Osteocyte (in vitro differentiated cells): ENCODE measurements around the gene APBB2. TPM values are rescaled to one million over a fixed set of nuclear protein-coding genes. Genes with fewer than 3 reads are reported as not detected.

Experiments
- DNase-seq: peaks from one replicate; pipeline ENCODE4 v3.0.0; 2021; ENCODE audit warnings: mixed read lengths; ENCODE audit not compliant: unreplicated experiment; ENCODE audit errors: extremely low spot score
- H3K27ac Mint-ChIP-seq: one replicate; pipeline ENCODE4 v1.8.0; 2021; ENCODE audit warnings: mild to moderate bottlenecking, mixed read lengths; ENCODE audit not compliant: unreplicated experiment
- H3K27me3 Mint-ChIP-seq: one replicate; pipeline ENCODE4 v1.8.0; 2021; ENCODE audit warnings: mixed read lengths; ENCODE audit not compliant: unreplicated experiment
- H3K36me3 Mint-ChIP-seq: one replicate; pipeline ENCODE4 v1.8.0; 2021; ENCODE audit warnings: mixed read lengths; ENCODE audit not compliant: unreplicated experiment
- H3K4me1 Mint-ChIP-seq: one replicate; pipeline ENCODE4 v1.8.0; 2021; ENCODE audit warnings: mixed read lengths; ENCODE audit not compliant: unreplicated experiment
- H3K4me3 Mint-ChIP-seq: one replicate; pipeline ENCODE4 v1.8.0; 2021; ENCODE audit warnings: mild to moderate bottlenecking, moderate library complexity, mixed read lengths; ENCODE audit not compliant: unreplicated experiment
- H3K9me3 Mint-ChIP-seq: one replicate; pipeline ENCODE4 v1.8.0; 2021; ENCODE audit warnings: mixed read lengths; ENCODE audit not compliant: unreplicated experiment
- total RNA-seq: library from RNA; stranded (reverse); gene quantifications from 2 replicates; pipeline ENCODE4 v1.2.1, GENCODE V29; 2021
- TF ChIP-seq, protein P1 (sequence below): fragments of 200-600 bp; sonication (generic); IDR thresholded peaks from 2 replicates; pipeline ENCODE4 v1.5.0; 2021; ENCODE audit warnings: antibody characterized with exemption, mild to moderate bottlenecking, moderate library complexity

APBB2 gene
- total RNA-seq, 1 donor from 2014 or later = 56.2 TPM

GRCh38 chr4:41092128-41092527, 122.2 kb downstream of the APBB2 start:
- Mint-ChIP-seq H3K27me3 (no peaks in the 10 kb centered on the region), H3K36me3 (peaks cover 4% of the 10 kb centered on the region), H3K9me3 (no peaks in the 10 kb centered on the region), H3K4me1 (peaks cover 2% of the 10 kb centered on the region), H3K27ac (no peak overlapping the region), H3K4me3 (no peak overlapping the region)
- TF ChIP-seq, protein P1, sequence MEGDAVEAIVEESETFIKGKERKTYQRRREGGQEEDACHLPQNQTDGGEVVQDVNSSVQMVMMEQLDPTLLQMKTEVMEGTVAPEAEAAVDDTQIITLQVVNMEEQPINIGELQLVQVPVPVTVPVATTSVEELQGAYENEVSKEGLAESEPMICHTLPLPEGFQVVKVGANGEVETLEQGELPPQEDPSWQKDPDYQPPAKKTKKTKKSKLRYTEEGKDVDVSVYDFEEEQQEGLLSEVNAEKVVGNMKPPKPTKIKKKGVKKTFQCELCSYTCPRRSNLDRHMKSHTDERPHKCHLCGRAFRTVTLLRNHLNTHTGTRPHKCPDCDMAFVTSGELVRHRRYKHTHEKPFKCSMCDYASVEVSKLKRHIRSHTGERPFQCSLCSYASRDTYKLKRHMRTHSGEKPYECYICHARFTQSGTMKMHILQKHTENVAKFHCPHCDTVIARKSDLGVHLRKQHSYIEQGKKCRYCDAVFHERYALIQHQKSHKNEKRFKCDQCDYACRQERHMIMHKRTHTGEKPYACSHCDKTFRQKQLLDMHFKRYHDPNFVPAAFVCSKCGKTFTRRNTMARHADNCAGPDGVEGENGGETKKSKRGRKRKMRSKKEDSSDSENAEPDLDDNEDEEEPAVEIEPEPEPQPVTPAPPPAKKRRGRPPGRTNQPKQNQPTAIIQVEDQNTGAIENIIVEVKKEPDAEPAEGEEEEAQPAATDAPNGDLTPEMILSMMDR = no peak
- DNase-seq = no peak

DNA sequence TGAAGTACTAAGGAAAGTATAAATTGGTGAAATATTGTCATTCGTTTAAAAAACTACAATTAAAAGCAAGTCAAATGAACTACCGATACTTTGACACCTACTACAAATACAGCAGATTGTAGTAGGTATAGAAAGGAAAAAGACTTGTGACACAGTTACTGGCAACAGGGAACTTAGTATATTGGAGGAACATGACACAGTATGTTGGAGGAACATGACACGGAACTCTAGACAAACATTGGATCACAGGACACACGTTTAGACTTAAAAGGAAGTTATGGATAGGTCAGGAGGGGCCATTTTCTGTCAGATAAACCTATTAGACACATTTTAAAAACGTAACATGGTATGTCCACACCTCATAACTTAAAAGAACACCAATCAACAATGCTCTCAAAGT, 132.5 kb downstream of the APBB2 start:
- H3K36me3 Mint-ChIP-seq = peaks cover 13% of the 10 kb centered on the region
- H3K4me3 Mint-ChIP-seq = no peak overlapping the region
- DNase-seq = no peak
- H3K27ac Mint-ChIP-seq = no peak overlapping the region
- H3K9me3 Mint-ChIP-seq = peaks cover 11% of the 10 kb centered on the region
- TF ChIP-seq, protein P1 = no peak
- H3K4me1 Mint-ChIP-seq = peaks cover 13% of the 10 kb centered on the region
- H3K27me3 Mint-ChIP-seq = no peaks in the 10 kb centered on the region

- peaks cover 5% of the 10 kb centered on the region for H3K36me3 Mint-ChIP-seq
- no peaks in the 10 kb centered on the region for H3K27me3 Mint-ChIP-seq
- peaks cover 21% of the 10 kb centered on the region for H3K4me1 Mint-ChIP-seq
- no peak overlapping the region for H3K27ac Mint-ChIP-seq
- H3K9me3 Mint-ChIP-seq = peaks cover 3% of the 10 kb centered on the region
- DNase-seq = no peak
- TF ChIP-seq, protein P1 = no peak
- H3K4me3 Mint-ChIP-seq = no peak overlapping the region
These were observed 133.4 kb downstream of the APBB2 start for GRCh38 chr4:41080976-41081375.

GRCh38 chr4:41079881-41080560, 134.3 kb downstream of the APBB2 start:
- TF ChIP-seq, protein P1 = no peak
- no peak for DNase-seq
- no peaks in the 10 kb centered on the region for H3K9me3 Mint-ChIP-seq
- H3K36me3 Mint-ChIP-seq = peaks cover 1% of the 10 kb centered on the region
- H3K27me3 Mint-ChIP-seq = no peaks in the 10 kb centered on the region
- peaks cover 29% of the 10 kb centered on the region for H3K4me1 Mint-ChIP-seq
- H3K4me3 Mint-ChIP-seq = no peak overlapping the region
- H3K27ac Mint-ChIP-seq = no peak overlapping the region

DNA sequence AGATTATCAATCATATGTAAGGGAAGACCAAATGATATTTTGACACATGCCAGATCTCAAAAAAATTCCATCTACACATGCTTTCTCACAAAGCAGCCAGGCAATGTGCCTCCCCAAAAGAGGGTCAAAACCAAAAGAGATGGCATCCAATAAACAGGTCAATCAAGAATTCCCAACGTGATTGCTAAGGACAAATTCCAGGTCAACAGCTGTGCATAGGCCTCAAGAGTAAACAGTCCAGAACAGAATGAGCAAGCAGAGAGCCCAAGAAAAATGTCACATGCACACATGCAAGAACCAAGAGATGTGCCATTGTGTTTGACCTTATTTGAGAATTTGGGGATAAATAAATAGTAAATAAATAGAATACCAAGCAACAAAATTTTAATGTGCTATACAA, 136.7 kb downstream of the APBB2 start:
- no peak for DNase-seq
- no peak overlapping the region for H3K27ac Mint-ChIP-seq
- H3K4me3 Mint-ChIP-seq = no peak overlapping the region
- H3K36me3 Mint-ChIP-seq = peaks cover 8% of the 10 kb centered on the region
- H3K9me3 Mint-ChIP-seq = no peaks in the 10 kb centered on the region
- H3K4me1 Mint-ChIP-seq = peaks cover 43% of the 10 kb centered on the region
- TF ChIP-seq, protein P1 = no peak
- no peaks in the 10 kb centered on the region for H3K27me3 Mint-ChIP-seq
